Epithelial cell of proximal tubule (primary cell): Measurements from ENCODE around the gene ARHGEF5. TPM values are rescaled to one million over a fixed set of nuclear protein-coding genes. Genes with fewer than 3 reads are reported as not detected.
"Not testable (repeated sequence)": the region's sequence is repeated elsewhere in the genome, so short reads cannot be mapped to it uniquely, and the experiment has no call there.

Experiments
- DNase-seq: peaks from one replicate; pipeline ENCODE4 v3.0.0-alpha.2; 2011; ENCODE audit warnings: low read depth
- H3K4me3 ChIP-seq: 2 replicates; pipeline ENCODE4 v1.5.1; 2011; ENCODE audit warnings: low read depth, mild to moderate bottlenecking, low read length
- total RNA-seq: library from RNA; depleted of rRNA; stranded (reverse); fragments of >200 nt; gene quantifications from 2 replicates; pipeline ENCODE4 v1.2.3, GENCODE V29; 2015
- TF ChIP-seq, protein P1 (sequence below): conservative IDR thresholded peaks from 2 replicates; pipeline ENCODE4 v1.5.1; 2012; ENCODE audit warnings: low read depth, mild to moderate bottlenecking, low read length

The ARHGEF5 gene
- 22.4 and 34.5 TPM in 2 replicates for total RNA-seq

DNA sequence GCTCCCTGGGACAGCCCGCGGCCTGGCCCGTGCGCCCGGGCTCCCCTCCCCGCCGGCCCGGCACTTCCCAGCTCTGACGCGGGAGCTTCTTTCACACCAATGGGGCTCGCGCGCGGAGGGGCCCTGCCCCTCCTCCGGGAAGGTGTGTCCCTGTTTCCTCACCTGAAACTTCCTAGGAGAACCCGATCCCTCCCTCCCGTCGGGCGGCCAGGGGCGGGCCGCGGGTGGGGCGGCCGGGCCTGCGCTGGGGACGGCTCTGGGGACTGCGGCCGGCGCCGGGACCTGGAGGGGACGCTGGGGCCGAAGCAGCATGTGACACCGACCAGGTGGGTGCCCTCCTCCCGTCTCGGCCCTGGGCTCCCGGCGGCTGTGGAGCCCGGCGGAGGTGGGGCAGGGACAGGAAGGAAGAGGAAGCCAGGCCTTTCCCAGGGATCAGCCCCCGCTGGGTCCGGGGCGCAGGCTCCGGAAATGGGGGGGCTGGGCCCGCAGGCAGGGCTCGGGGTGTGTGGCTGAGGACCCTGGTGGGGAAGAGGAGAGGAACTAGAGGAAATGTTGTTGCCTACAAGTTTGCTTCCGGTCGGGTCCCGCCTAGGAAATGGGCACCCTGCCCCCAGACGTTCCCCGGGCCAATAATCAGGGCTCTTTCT lies at the start of gene ARHGEF5:
ARHGEF5 (plus strand) TSS at position 227 of the 647 bp plus-strand sequence. CDS start 7,268 bp downstream, outside the sequence.
- peak within 1 kb of the TSS; percentile 16 for H3K4me3 ChIP-seq
- DNase-seq, result not testable (repeated sequence)

DNA sequence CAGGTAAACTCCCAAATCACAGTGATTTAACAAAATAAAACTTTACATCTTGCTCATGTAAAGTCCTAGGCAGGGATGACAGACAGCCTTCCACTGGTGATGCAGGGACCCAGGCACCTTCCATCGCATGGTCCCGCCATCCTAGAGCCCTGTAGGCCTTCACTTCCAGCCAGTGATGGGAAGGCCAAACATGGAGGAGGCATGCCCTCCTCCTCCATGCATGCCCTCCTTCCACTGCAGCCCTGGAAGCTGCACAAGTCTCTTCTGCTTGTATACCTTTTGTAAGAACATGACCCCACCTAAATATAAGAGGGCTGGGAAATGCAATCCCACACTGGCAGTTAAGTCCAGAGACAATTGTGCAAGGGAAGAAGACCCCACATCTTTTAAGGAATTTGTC lies 45.5 kb upstream of the ARHGEF5 start:
- DNase-seq, H3K4me3 ChIP-seq: not testable (repeated sequence)

DNA sequence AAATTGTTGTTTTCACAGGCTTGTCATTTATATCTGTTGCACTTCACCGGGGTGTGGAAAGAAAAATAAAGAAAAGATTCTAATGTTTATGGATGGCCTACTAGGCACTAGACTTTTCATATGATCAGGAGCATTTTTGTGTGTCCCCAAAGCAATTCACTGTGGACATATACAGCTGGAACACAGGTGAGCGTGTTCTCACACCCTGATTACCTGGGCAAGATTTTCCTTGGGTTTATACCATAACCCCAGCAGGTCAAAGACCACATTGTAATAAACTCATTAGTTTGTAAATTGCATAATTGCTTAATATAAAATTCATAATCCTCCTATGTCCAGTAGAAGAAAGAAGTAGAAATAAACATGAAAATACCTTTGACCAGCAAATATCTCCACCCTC lies 44.0 kb upstream of the ARHGEF5 start:
- not testable (repeated sequence) for DNase-seq, H3K4me3 ChIP-seq

GRCh38 chr7:144311872-144312469 lies 43.2 kb upstream of the ARHGEF5 start, which contains the start of gene OR2A1:
Gene OR2A1 (plus strand): TSS chr7:144312419. CDS start chr7:144318125, 5,706 bp downstream.
- not testable (repeated sequence) for DNase-seq, H3K4me3 ChIP-seq

- not testable (repeated sequence) for DNase-seq, H3K4me3 ChIP-seq
Observed at GRCh38 chr7:144317537-144317936, 37.7 kb upstream of the ARHGEF5 start.

DNA sequence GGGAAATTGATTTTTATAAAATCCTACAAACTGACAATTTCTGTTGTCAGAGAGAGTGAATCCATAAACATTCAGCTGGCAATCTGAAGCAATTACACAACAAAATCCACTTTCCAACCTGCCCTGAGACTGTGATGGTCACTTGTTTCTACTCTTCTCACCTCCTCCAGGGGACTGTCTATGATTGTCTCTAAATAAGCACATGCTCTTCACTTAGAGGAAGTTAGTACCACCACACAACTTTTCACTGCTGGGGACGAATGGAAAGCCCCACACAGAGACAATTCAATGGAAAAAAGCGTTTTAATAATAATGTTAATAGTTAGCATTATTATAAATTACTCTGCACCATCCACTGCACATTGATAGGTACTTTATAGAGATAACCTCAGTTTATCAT lies 35.7 kb upstream of the ARHGEF5 start:
- DNase-seq, H3K4me3 ChIP-seq: not testable (repeated sequence)

DNA sequence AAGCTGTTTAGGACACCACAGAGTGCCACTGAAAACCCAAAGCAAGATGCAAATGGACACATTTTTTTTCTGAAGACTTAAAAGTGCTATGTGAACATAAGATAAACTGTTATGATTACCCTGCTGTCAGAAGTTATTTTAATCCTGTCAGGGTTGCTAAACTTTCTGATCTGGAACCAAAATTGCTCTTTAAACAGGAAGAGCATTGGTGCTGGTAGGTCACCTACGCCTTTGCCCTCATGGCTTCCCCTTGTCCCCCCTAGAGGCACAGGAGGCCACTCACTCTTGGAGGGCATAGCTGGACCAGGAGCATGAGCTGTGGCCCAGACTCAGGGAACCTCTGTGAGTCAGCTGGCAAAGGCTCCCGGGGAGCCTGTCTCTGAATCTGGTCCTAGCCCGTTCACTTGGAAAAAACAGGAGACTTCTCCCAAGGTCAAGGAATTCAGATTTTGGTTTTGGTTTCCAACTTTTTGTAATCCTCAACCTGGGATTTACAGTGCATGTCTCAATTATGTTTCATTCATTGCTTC lies 33.5 kb upstream of the ARHGEF5 start:
- not testable (repeated sequence) for H3K4me3 ChIP-seq, DNase-seq

- DNase-seq, H3K4me3 ChIP-seq: not testable (repeated sequence)
Observed at GRCh38 chr7:144323359-144323758, 31.8 kb upstream of the ARHGEF5 start.

DNA sequence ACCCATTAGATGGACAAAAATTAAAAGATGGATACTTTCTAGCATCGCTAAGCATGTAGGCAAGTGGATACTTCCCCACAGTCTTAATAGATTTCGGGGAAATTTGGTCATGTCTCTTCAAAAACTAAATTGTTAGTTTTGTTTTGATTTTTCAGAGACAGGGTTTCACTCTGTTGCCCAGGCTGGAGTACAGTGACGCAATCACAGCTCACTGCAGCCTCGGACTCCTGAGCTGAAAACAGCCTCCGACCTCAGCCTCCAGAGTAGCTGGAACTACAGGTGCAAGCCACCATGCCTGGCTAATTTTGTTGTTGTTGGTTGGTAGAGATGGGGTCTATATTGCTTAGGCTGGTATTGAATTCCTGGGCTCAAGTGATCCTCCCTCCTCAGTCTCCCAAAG lies 29.3 kb upstream of the ARHGEF5 start:
- DNase-seq, H3K4me3 ChIP-seq: not testable (repeated sequence)

- not testable (repeated sequence) for DNase-seq, H3K4me3 ChIP-seq
Observed at GRCh38 chr7:144330044-144330443, 25.2 kb upstream of the ARHGEF5 start.

- not testable (repeated sequence) for H3K4me3 ChIP-seq, DNase-seq
- TF ChIP-seq, protein P1, sequence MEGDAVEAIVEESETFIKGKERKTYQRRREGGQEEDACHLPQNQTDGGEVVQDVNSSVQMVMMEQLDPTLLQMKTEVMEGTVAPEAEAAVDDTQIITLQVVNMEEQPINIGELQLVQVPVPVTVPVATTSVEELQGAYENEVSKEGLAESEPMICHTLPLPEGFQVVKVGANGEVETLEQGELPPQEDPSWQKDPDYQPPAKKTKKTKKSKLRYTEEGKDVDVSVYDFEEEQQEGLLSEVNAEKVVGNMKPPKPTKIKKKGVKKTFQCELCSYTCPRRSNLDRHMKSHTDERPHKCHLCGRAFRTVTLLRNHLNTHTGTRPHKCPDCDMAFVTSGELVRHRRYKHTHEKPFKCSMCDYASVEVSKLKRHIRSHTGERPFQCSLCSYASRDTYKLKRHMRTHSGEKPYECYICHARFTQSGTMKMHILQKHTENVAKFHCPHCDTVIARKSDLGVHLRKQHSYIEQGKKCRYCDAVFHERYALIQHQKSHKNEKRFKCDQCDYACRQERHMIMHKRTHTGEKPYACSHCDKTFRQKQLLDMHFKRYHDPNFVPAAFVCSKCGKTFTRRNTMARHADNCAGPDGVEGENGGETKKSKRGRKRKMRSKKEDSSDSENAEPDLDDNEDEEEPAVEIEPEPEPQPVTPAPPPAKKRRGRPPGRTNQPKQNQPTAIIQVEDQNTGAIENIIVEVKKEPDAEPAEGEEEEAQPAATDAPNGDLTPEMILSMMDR, result peak; percentile 10
Observed at GRCh38 chr7:144331221-144331995, 23.8 kb upstream of the ARHGEF5 start.

- not testable (repeated sequence) for DNase-seq, H3K4me3 ChIP-seq
Observed at GRCh38 chr7:144331996-144332288, 23.3 kb upstream of the ARHGEF5 start.

DNA sequence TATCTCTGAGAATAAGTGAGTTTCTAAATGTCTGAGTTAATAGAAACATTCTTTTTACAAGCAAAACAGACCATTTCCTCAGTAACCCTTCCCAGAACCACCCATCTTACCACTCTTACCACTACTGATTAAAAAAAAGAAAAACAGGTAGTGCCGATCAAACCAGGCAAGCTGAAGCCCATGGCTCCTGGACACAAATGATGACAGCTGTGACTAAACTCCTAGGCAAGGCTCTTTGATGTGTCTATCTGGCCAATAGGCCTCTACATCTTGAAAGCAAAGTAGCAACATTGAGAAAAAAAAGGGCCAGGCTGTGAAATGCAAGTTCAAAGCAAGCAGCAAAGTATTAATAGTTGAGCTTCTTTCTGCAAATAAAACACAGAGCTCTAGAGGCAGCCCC lies 6.6 kb upstream of the ARHGEF5 start:
- not testable (repeated sequence) for H3K4me3 ChIP-seq, DNase-seq

DNA sequence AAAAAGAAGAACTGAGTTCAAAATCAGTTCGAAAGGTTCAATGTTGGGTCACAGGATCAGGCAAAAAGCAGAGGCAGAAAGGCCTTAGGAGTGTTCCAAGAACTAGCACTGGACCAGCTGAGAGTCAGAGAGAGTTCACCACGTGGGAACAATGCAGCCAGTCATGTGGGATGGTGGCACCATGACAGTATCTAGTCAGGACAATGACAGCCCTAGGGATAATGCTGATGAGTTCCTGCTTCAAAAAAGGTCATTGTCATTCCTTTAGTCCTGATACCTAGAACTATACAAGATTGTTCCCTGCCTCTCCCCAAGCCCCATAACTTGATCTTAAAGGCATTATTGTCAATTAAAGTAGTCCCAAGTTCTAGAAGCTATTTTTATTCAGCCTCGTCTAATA lies 3.5 kb upstream of the ARHGEF5 start:
- not testable (repeated sequence) for H3K4me3 ChIP-seq, DNase-seq

GRCh38 chr7:144356185-144356584 lies 983 bp downstream of the ARHGEF5 start:
- not testable (repeated sequence) for DNase-seq, H3K4me3 ChIP-seq

DNA sequence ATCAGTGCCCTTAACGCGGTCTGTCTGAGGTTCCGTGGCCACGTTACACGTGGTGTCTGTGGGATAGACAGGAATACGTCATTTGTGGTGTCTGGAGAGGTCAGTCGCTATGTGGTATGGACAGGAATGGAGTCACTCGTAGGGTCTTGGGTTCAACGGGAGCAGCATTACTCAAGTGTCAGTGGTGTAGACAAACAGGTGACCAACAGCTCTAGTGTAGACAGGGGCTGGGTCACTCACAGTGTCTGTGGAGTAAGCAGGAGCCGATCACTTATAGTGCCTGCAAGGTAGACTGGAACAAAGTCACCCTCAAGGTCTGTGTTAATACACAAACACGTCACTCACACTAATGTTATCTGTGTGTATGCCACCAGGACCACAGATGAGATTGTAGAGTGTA lies 1.7 kb downstream of the ARHGEF5 start:
- not testable (repeated sequence) for DNase-seq, H3K4me3 ChIP-seq

DNA sequence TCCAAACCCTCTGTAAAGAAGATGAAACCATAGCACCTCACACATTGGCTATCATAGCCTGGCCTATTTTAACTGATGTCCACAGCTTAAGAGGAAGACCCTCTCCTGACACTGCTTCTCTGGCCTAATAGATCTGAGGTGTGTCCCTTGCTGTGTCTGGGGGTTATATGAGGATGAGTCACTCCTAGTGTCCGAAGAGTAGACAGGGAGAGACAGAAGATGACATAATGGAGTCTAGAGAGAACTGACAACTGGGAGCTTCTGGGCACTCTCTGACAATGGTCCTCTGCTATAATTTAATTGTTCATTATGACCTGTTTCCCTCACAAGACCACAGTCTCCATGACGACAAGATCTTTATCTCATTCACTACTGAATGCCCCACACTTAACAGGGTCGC lies 6.9 kb downstream of the ARHGEF5 start:
- not testable (repeated sequence) for DNase-seq, H3K4me3 ChIP-seq

DNA sequence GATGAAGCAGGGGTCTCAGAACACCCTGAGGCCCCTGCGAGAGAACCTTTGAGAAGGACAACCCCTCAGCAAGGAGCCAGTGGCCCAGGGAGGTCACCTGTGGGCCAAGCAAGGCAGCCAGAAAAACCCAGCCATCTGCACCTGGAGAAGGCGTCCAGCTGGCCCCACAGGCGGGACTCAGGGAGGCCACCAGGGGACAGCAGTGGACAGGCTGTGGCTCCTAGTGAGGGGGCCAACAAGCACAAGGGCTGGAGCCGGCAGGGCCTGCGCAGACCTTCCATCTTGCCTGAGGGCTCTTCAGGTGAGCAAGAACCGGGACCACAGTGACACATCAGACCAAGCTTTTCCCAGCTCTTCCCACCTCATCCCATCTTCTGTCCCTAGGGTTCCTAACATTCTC lies 10.3 kb downstream of the ARHGEF5 start:
- not testable (repeated sequence) for H3K4me3 ChIP-seq, DNase-seq
